Posterior cingulate gyrus (tissue), 11 donors: ENCODE data around the gene C1orf174.

Experiments
- DNase-seq, 10 donors: peaks; one replicate each; pipeline versions ENCODE4 v3.0.0 to v3.0.0-alpha.2; 2020 to 2021; ENCODE audit warnings: mixed read lengths in 3 of 10
- intact Hi-C: fragments of 100-400 bp; cut with DNase I; formaldehyde crosslinking; loops from one replicate; pipeline ENCODE4 v1.15.1; 2023

Gene C1orf174

GRCh38 chr1:3900150-3900968, at the start of gene C1orf174:
Gene C1orf174, minus strand, starts transcription at chr1:3900272. Its CDS starts 86 bp downstream, at chr1:3900186.
- intact Hi-C loops = loop anchor here (2.0 to 10.0 kb wide), 2 partner anchors 44 to 754 kb away; partner anchors contain the start of genes AJAP1, CEP104 and DFFB

GRCh38 chr1:3948344-3948743, 48.3 kb upstream of the C1orf174 start:
- intact Hi-C loops = no loop called here
- DNase-seq = peak in 1 of 10 donors; percentile 39

More at GRCh38 chr1:3900150-3900968, at the start of gene C1orf174:
- peak; percentile 92 to 99 (median 96) for DNase-seq

- intact Hi-C loops = no loop called here
- DNase-seq = peak in 2 of 10 donors; percentile 70 to 72
Observed at GRCh38 chr1:3945916-3946840, 46.1 kb upstream of the C1orf174 start.

- intact Hi-C loops = no loop called here
- peak in 2 of 10 donors; percentile 34 to 62 for DNase-seq
Observed at GRCh38 chr1:3945222-3945621, 45.1 kb upstream of the C1orf174 start.

- DNase-seq = peak in 2 of 10 donors; percentile 36 to 75
- intact Hi-C loops = no loop called here
Observed at GRCh38 chr1:3944578-3945125, 44.6 kb upstream of the C1orf174 start.

GRCh38 chr1:3943806-3944577, 43.9 kb upstream of the C1orf174 start:
- DNase-seq = peak in 2 of 10 donors; percentile 77 to 84
- intact Hi-C loops = no loop called here

GRCh38 chr1:3943123-3943431, 43.0 kb upstream of the C1orf174 start:
- DNase-seq = peak in 2 of 10 donors; percentile 55 to 85
- intact Hi-C loops = no loop called here

GRCh38 chr1:3942416-3943122, 42.5 kb upstream of the C1orf174 start:
- peak in 2 of 10 donors; percentile 20 to 53 for DNase-seq

GRCh38 chr1:3940754-3941345, 40.8 kb upstream of the C1orf174 start:
- DNase-seq = peak in 2 of 10 donors; percentile 66 to 72
- intact Hi-C loops = no loop called here

More at GRCh38 chr1:3942416-3943122, 42.5 kb upstream of the C1orf174 start:
- intact Hi-C loops = no loop called here

- intact Hi-C loops = no loop called here
- DNase-seq = peak in 2 of 10 donors; percentile 62 to 78
Observed at GRCh38 chr1:3940081-3940753, 40.1 kb upstream of the C1orf174 start.

- peak in 2 of 10 donors; percentile 56 to 77 for DNase-seq
- intact Hi-C loops = no loop called here
Observed at GRCh38 chr1:3939242-3940080, 39.4 kb upstream of the C1orf174 start.

GRCh38 chr1:3932156-3932919, 32.3 kb upstream of the C1orf174 start:
- peak in 2 of 10 donors; percentile 48 to 52 for DNase-seq
- intact Hi-C loops = no loop called here

GRCh38 chr1:3931007-3931912, 31.2 kb upstream of the C1orf174 start:
- intact Hi-C loops = no loop called here
- peak in 2 of 10 donors; percentile 52 to 68 for DNase-seq

- peak in 2 of 10 donors; percentile 20 to 66 for DNase-seq
- intact Hi-C loops = no loop called here
Observed at GRCh38 chr1:3930301-3931006, 30.4 kb upstream of the C1orf174 start.

- no peak for DNase-seq
- intact Hi-C loops = no loop called here
Observed at GRCh38 chr1:3929126-3929525, 29.1 kb upstream of the C1orf174 start.
